SK-N-SH (cell line): ENCODE results near the gene ADCY5.

Experiments
- JUND ChIP-seq: IDR thresholded peaks from 2 replicates; pipeline ENCODE4 v1.4.0; 2012
- POLR2AphosphoS5 ChIP-seq: IDR thresholded peaks from 2 replicates; pipeline ENCODE4 v1.6.1; 2012; ENCODE audit warnings: low read depth, low read length
- TF ChIP-seq, protein P1 (sequence below): IDR thresholded peaks from 2 replicates; pipeline ENCODE4 v1.6.1; 2012; ENCODE audit warnings: mild to moderate bottlenecking, low read depth, low read length, moderate library complexity
- TF ChIP-seq, protein P2 (sequence below): fragments of 200-600 bp; sonication (generic); IDR thresholded peaks from 2 replicates; pipeline ENCODE4 v1.6.1; 2017; ENCODE audit warnings: antibody characterized with exemption, mild to moderate bottlenecking, moderate library complexity
- TF ChIP-seq, protein P3 (sequence below): IDR thresholded peaks from 2 replicates; pipeline ENCODE4 v1.4.0; 2012; ENCODE audit warnings: low read depth, borderline replicate concordance
- TF ChIP-seq, protein P4 (sequence below): IDR thresholded peaks from 2 replicates; pipeline ENCODE4 v1.4.0; 2012; ENCODE audit warnings: low read depth, borderline replicate concordance

DNA sequence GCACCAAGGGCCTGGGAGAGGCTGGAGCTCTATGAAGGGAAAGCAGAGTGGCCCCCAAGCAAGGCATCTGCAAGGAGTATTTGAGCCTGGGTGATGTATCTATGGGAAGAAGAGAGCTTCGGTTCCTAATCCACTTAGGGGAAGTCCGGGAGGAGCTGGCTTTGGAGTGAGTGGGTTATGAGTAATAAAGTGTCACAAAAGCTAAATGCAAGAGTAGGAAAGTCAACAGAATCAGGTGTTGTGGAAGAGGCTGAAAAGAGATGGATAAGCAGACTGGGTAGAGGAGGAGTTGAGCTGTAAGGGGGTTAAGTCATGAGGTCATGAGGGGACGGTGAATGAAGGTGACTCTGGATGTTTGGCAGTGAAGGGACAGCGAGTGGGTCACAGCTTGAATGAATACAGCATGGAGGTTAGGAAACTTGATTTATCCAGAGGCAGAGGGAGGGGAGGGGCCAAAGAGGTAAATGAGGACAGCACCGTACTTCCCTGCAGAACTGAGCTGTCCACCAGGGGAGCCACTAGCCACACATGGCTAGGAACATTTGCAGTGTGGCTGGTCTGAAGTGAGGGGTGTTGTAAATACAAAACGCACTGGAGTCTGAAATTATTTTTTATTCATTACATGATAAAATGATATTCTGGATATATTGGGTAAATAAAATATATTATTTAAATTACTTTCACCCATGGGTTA is 83.3 kb downstream of the ADCY5 start:
- TF ChIP-seq POLR2AphosphoS5 (no peak), JUND (no peak)
- TF ChIP-seq, protein P1, sequence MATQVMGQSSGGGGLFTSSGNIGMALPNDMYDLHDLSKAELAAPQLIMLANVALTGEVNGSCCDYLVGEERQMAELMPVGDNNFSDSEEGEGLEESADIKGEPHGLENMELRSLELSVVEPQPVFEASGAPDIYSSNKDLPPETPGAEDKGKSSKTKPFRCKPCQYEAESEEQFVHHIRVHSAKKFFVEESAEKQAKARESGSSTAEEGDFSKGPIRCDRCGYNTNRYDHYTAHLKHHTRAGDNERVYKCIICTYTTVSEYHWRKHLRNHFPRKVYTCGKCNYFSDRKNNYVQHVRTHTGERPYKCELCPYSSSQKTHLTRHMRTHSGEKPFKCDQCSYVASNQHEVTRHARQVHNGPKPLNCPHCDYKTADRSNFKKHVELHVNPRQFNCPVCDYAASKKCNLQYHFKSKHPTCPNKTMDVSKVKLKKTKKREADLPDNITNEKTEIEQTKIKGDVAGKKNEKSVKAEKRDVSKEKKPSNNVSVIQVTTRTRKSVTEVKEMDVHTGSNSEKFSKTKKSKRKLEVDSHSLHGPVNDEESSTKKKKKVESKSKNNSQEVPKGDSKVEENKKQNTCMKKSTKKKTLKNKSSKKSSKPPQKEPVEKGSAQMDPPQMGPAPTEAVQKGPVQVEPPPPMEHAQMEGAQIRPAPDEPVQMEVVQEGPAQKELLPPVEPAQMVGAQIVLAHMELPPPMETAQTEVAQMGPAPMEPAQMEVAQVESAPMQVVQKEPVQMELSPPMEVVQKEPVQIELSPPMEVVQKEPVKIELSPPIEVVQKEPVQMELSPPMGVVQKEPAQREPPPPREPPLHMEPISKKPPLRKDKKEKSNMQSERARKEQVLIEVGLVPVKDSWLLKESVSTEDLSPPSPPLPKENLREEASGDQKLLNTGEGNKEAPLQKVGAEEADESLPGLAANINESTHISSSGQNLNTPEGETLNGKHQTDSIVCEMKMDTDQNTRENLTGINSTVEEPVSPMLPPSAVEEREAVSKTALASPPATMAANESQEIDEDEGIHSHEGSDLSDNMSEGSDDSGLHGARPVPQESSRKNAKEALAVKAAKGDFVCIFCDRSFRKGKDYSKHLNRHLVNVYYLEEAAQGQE: no peak
- TF ChIP-seq, protein P2, sequence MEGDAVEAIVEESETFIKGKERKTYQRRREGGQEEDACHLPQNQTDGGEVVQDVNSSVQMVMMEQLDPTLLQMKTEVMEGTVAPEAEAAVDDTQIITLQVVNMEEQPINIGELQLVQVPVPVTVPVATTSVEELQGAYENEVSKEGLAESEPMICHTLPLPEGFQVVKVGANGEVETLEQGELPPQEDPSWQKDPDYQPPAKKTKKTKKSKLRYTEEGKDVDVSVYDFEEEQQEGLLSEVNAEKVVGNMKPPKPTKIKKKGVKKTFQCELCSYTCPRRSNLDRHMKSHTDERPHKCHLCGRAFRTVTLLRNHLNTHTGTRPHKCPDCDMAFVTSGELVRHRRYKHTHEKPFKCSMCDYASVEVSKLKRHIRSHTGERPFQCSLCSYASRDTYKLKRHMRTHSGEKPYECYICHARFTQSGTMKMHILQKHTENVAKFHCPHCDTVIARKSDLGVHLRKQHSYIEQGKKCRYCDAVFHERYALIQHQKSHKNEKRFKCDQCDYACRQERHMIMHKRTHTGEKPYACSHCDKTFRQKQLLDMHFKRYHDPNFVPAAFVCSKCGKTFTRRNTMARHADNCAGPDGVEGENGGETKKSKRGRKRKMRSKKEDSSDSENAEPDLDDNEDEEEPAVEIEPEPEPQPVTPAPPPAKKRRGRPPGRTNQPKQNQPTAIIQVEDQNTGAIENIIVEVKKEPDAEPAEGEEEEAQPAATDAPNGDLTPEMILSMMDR: peak; percentile 54
- TF ChIP-seq, protein P3, sequence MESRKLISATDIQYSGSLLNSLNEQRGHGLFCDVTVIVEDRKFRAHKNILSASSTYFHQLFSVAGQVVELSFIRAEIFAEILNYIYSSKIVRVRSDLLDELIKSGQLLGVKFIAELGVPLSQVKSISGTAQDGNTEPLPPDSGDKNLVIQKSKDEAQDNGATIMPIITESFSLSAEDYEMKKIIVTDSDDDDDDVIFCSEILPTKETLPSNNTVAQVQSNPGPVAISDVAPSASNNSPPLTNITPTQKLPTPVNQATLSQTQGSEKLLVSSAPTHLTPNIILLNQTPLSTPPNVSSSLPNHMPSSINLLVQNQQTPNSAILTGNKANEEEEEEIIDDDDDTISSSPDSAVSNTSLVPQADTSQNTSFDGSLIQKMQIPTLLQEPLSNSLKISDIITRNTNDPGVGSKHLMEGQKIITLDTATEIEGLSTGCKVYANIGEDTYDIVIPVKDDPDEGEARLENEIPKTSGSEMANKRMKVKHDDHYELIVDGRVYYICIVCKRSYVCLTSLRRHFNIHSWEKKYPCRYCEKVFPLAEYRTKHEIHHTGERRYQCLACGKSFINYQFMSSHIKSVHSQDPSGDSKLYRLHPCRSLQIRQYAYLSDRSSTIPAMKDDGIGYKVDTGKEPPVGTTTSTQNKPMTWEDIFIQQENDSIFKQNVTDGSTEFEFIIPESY: no peak
- TF ChIP-seq, protein P4, sequence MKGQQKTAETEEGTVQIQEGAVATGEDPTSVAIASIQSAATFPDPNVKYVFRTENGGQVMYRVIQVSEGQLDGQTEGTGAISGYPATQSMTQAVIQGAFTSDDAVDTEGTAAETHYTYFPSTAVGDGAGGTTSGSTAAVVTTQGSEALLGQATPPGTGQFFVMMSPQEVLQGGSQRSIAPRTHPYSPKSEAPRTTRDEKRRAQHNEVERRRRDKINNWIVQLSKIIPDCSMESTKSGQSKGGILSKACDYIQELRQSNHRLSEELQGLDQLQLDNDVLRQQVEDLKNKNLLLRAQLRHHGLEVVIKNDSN: no peak
